GM03348 (cell line): ENCODE measurements around the gene TMEM218.
"Not testable (repeated sequence)": the region's sequence is repeated elsewhere in the genome, so short reads cannot be mapped to it uniquely, and the experiment has no call there.

Experiments
- DNase-seq: peaks from one replicate; pipeline ENCODE4 v3.0.0; 2012; ENCODE audit warnings: low spot score

Gene TMEM218

DNA sequence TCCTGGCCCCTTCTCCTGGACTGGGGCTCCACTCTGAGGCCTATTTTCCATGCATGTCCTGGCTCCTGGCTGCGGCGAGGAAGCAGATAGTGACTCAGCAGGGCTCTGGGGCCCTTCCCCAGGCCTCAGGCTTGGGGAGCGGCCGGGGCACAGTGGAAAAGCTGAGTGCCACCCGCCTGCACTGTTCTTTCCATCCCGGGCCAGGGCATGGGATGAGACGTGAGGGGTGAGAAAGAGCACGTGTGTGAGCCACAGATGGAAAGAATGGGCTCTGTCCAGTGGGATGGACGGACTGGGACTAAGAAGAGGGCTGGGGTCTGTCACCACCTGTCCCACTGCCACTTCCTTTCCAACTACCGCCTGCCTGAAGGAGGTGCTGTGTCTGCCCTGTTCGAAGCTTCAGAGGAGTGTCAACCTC, 35.5 kb downstream of the TMEM218 start:
- DNase-seq = no peak

- DNase-seq = no peak
Observed at GRCh38 chr11:125075242-125075625, 36.2 kb downstream of the TMEM218 start.

- no peak for DNase-seq
Observed at GRCh38 chr11:125074511-125075241, 36.8 kb downstream of the TMEM218 start.

- DNase-seq = no peak
Observed at GRCh38 chr11:125073616-125074483, 37.6 kb downstream of the TMEM218 start.

DNA sequence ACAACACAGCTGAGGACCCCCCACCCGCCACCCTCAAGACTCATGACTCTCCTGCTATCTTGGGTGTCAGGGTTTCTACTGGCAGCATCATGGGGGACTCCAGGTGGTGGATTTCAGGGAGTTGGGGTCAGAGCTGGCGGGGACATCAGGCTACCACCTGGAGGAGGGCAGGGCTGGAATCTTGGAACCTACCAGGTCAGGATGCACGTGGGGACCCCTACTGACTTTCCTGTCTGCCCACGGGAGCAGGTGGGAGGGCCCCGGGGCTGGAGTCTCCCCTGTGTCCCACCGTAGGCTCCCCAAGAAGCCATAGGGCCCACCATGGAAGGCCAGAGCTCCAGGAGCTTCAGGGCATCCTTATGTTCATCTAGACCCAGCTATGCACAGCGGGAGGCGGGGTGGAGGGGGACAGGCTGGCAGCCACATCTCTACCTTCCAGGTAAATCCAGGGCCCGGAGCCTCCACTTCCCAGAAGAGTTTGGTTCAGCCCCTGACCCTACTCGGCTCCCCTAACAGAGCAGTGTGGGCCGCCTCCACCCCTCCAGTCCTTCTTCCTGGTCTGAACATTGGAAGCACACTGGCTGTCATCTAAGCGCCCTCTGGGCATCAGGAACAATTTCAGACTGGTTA, 38.4 kb downstream of the TMEM218 start:
- no peak for DNase-seq

DNA sequence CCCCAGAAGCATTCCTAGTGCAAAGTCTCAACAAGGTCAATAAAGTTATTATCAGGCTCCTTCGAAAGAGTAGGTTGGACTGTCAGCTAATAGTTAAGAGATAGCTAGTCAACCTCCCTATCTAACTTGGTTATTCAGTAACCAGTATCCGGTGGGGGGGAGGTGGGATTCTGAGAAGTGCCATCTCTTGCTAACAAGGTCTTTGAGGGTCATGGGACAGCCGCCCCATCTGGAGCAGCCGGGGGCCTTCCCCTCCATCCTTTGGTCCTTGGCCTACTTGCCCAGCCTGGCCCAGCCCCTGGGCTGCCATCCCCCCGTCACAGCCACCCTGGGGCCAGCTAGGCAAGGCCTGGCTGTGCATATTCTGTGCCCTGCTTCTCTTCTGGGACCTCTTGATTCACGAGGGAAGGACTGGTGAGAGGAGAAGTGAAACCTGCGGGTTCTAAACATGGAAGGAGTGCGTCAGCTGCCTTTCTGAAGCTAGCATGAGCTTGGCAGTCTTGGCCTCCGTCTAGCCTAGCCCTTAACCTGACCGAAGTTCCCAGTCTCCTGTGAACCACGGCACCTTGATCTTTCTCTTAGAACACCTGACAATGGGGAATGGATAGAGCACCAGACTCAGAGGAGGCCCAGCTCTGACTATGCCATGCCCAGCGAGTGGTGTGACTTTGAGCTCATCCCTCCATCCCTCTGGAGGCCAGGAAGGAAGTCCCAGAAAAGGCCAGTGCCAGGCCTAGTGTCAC, 39.0 kb downstream of the TMEM218 start:
- no peak for DNase-seq

DNA sequence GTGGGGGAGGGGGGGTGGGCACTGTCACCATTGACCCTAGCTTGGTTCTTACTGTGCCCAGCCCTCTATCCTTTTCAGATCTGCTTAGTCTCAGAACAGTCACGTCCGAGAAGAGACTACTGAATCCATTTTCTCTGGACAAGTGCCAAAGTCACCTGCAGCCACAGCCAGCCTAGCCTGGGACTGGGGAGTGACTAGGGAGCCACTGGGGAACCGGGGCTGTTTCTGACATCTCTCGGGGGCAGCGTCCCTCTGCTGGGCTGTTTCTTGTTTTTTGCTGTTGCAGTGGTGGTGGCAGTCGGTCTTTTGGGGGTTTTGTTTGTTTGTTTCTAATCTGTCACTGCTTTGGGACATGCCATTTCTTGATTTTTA, 39.6 kb downstream of the TMEM218 start:
- no peak for DNase-seq

DNA sequence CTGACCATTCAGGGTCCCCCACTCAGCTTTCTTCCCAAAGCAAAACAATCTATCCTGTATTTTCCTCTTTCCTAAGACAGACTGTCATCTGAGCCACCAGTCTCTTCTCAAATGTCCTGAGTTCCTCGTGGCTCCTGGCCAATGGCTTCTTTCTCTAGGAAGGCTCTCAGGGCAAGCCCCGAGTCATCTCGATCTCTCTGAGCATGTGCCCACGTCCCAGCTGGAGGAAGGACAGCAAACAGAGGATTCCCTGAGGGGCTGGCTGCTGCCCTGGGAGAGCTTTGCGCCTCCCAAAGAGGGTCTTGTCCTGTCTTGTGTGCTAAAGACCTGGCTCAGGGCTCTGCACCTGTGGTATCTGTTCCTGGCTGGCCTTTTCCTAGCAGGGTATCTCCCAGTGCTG, 40.0 kb downstream of the TMEM218 start:
- no peak for DNase-seq

GRCh38 chr11:125070699-125071254, 40.6 kb downstream of the TMEM218 start:
- DNase-seq = peak; percentile 71

GRCh38 chr11:125069796-125070195, 41.6 kb downstream of the TMEM218 start:
- peak; percentile 35 for DNase-seq

DNA sequence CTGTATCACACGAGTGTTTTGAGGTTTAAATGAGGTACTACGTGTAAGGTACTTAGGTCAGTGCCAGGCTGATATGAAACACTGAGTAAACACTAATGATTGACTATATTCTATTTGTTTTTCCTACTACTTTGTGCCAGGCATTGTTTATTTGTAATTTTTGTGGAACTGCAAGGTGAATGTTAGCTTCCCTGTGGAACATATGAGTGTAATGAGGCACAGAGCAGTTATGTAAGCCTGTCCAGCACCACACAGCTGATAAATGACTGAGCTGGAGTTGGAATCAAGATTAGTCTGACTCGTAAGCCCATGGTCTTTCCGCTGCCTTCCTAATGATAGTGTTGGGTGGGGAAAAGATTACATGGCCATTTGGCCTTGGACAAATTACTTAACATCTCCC, 42.4 kb downstream of the TMEM218 start:
- no peak for DNase-seq

- DNase-seq = no peak
Observed at GRCh38 chr11:125068368-125068767, 43.1 kb downstream of the TMEM218 start.

DNA sequence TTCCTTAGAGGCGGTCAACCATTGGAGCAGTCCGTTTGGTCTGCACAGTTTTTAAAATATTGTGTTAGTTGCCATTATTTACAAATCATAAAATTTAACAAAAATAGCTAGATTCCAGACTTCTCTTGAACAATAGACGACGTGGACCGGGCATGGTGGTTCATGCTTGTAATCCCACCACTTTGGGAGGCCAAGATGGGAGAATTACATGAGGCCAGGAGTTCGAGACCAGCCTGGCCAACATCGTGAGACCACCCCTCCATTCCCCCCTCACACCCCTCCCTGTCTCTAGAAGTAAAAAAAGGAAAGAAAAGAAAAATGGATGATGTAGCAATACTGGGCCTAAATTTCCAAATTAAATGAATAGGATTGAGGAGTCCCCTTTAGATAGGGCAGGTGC, 47.4 kb downstream of the TMEM218 start:
- DNase-seq = no peak

- no peak for DNase-seq
Observed at GRCh38 chr11:125063429-125064043, 47.9 kb downstream of the TMEM218 start.

DNA sequence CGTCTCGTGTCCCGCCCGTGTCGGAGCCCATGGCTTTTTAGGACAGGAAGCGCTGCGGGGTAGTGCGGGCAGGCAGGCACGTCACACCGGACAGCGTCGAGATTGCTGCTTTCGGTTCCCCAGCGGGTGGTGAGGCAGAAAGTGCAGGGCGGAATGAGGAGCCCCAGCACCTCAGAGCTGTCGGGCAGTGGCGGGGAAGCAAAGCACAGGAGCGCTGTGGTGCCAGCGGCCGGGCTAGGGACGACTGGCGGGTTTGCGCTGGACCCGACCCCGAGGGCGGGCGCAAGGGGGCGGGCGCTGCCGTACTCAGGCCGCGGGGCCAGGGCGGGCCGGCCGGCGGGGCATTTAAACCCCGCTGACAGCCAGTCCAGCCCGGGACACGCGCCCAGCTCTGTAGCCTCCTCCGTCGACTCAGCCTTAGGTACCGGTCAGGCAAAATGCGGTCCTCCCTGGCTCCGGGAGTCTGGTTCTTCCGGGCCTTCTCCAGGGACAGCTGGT, 48.4 kb downstream of the TMEM218 start, which contains the start of gene SLC37A2:
SLC37A2 (plus strand) TSS at position 375 of the 498 bp plus-strand sequence; CDS start at position 438, 63 bp downstream.
- DNase-seq = peak; percentile 92

DNA sequence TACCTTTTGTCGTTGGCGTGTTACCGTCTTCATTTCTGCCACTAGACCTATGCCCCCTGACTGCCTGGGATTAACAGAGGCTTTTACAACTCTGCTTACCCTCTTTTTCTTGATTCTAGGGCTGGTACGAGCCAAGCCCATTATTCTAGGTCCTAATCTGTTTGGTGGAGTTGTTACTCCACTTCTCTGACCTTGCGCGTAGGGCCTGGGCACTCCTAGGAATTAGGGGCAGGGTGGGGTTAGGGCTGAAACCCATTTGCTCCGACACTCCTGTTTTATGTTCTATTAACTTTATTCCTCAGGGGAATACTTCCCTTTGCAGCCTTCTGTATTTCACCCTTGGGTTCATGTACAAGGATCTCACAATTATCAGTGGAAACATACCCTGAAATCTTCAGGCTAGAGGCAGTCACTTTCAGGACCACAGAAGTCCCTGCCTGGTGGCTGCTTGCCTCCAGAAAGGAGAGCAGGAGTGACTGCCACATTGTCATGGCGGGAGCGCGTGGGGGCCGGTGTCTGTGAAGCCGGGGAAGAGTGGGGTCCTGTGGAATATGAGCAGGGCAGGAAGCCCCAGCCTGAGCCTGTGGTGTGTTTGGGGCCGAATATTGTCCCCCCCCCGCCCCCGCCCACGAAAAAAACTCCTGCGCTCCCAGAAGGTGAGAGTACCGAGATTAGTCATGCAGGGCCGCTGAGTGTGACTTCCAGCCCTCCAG, 49.1 kb downstream of the TMEM218 start:
- DNase-seq = no peak

DNA sequence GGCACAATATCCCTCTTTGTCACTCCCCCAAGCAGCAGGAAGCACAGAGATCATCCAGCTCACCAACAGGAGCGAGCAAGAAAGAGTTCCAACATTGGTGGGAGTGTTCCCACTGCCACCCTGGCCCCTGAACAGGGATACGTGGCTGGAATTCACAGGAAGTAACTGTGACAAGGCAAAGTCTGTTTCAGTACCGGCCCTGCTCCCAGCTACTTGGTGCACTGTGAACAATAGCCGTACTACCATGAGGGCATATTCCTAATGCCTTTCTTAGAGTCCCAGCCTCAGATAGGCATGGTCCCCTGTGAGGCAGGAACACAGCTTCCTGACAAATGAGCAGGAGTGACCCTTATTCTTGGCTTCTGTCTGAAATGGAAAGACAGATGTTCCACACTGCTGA, 50.1 kb downstream of the TMEM218 start:
- no peak for DNase-seq

DNA sequence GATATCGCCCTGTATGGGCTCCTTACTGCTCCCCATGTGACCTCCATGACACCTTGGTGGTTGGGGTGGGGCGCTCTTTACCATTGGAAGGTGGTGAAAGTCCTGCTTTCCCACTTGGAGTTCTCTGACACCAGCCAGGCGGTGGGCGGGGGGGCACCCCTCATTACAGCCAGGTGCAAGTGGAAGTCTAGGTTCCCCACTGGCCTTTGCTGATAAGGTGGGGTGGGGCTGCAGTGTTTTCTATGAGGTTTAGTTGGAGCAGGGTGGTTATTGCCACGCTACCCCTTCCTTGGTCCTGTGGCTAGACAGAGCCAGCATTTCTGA, 53.8 kb downstream of the TMEM218 start:
- no peak for DNase-seq

DNA sequence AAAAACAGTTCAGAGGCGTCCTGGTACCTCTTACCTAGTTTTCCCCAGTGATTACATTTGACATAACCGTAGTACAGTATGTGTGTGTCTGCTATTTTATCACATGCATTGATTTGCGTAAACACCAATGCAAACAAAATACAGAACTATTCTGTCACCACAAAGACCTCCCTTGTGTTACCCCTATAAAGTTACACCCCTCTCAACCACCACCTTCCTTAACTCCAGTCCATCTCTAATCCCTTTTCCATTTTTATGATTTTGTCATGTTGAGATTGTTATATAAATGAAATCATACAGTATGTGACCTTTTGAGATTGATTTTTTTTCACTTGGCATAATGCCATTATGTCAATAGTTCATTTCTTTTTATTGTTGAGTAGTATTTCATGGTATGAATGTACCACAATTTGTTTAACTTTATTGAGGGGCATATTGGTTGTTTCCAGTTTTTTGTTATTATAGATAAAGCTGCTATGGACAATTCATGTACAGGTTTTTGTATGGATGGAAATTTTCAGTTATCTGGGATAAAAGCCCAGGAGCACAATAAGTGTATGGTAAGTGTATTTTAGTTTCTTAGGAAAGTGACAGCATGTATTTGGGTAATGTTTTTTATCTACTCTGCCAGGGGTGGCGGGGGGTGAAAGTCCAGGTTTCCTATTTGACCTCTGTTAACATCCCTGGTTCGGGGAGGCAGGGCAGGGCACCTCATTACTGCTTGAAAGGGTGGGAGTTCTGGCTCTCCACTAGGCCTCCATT, 54.3 kb downstream of the TMEM218 start:
- no peak for DNase-seq

DNA sequence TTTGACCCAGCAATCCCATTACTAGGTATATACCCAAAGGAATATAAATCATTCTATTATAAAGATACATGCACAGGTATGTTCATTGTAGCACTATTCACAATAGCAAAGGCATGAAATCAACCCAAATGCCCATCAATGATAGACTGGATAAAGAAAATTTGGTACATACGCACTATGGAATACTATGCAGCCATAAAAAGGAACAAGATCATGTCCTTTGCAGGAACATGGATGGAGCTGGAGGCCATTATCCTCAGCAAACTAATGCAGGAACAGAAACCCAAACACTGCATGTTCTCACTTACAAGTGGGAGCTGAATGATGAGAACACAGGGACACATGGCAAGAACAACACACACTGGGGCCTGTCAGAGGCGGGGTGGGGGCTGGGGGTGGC, 55.3 kb downstream of the TMEM218 start:
- not testable (repeated sequence) for DNase-seq
